HG03457 (cell line): ENCODE results near the gene CNGB1.
"Not testable (repeated sequence)": the region's sequence is repeated elsewhere in the genome, so short reads cannot be mapped to it uniquely, and the experiment has no call there.

Experiments
- ATAC-seq: cut with Tn5 transposase; IDR thresholded peaks from one replicate; pipeline ENCODE4 v1.9.1; 2021; ENCODE audit warnings: moderate number of reproducible peaks; ENCODE audit not compliant: unreplicated experiment

Gene CNGB1

GRCh38 chr16:57892447-57893096 lies 78.4 kb downstream of the CNGB1 start:
- no peak for ATAC-seq

DNA sequence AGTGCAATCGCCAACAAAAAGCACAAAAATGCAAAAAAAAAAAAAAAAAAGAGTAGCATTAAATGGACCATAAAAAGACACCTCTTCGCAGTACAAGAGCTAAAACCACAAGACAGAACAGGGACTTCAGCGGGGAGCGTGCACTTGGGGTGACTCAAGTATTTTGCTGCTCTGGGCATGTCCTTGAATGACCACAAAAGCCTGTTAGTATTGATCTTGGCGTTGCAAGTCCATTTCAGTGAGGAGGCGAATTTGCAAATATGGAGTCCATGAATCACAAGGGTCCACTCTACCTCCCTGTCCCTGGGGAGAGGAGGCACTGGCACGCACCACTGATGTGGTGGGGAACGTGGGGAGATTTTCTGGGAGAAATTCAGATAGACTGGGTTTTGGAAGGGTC lies 78.9 kb downstream of the CNGB1 start:
- ATAC-seq: no peak

GRCh38 chr16:57890752-57891111 lies 80.2 kb downstream of the CNGB1 start:
- no peak for ATAC-seq

GRCh38 chr16:57889960-57890751 lies 80.8 kb downstream of the CNGB1 start:
- ATAC-seq: no peak

DNA sequence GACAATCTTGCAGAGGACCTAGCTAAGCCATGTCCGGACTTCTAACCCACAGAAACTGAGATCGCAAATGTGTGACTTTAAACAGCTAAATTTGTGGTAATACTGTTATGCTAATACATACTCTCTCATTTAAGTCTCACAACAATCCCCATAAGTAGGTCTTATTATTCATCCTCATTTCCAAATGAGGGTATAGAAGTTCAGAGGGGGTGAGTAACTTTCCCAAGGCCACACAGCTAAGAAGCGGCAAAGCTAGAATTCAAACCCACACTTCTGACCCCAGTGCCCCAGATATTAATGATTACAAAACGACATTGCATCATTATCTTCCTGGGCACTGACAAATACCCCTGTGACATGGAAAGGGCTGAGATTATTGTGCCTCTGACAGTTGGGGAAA lies 81.4 kb downstream of the CNGB1 start:
- ATAC-seq: no peak

DNA sequence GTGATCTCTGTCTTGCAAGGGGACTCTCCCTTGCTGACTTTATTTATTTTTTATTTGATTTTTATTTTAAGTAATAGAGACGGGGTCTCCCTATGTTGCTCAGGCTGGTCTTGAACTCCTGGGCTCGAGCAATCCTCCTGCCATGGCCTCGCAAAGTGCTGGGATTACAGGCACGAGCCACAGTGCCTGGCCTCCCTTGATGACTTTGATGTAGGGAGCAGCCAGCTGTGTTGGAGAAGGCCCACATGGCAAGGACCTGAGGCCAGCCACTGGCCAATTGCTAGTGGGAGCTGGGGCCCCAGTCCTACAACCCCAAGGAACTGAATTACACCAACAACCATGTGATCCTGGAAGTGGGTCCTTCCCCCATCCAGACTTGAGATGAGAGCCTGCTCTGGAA lies 81.8 kb downstream of the CNGB1 start:
- ATAC-seq: no peak

DNA sequence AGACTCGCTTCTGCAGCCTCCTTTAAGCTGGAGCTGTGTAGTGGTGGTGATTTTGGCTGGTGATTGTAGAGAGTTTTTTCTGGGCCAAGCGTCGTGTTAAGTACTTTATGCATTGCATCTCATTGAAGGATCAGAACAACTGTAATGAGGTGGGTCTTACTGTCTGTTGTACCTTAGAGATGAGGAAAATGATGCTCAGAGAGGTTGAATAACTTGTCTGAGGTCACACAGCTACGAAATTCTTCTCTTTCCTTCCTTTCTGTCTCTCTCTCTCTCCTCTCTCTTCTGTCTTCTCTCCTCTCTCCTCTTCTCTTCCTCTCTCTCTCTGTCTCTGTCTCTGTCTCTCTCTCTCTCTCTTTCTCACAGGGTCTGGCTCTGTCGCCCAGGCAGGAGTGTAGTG lies 82.8 kb downstream of the CNGB1 start:
- ATAC-seq: no peak

GRCh38 chr16:57887711-57888110 lies 83.2 kb downstream of the CNGB1 start:
- ATAC-seq: no peak

DNA sequence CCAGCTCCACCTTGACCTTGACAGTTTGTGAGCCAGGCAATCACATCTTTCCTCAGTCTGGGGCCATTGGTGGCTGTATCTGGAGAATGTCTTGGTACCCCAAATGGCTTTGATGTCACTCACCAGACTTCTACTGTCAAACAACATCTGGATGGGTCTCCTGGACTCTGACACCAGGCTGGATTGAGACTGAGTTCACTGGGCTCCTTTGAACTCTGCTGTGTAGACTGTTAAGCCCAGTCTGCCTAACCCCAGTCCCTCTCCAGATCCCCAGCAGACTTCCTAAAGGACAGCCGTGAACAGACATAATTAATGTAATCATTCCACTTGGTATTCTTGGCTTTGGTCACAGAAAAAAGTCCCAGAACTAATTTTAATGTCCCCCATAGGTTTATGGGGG lies 84.5 kb downstream of the CNGB1 start:
- ATAC-seq: no peak

- no peak for ATAC-seq
Observed at GRCh38 chr16:57884655-57885133, 86.2 kb downstream of the CNGB1 start.

- ATAC-seq: no peak
Observed at GRCh38 chr16:57883953-57884654, 86.8 kb downstream of the CNGB1 start.

GRCh38 chr16:57883480-57883879 lies 87.4 kb downstream of the CNGB1 start:
- no peak for ATAC-seq

DNA sequence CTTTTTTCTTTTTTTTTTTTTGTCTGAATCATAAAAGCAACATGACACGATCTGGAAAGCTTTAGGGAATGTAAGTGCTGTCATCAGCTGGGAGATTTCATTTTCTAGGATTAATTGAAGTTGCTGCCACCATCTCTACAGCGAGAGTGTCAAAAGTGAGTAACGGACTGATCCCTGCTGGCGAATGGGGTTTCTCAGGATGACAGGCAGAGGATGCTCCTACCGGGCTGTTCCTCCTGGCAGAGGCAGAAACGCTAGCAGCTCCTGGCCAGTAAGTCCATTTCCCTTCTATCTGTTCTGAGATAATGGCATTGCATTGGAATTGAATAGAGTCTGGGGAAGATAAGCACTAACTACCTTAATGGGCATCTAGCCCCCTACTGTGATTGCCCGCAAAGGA lies 88.1 kb downstream of the CNGB1 start:
- no peak for ATAC-seq

DNA sequence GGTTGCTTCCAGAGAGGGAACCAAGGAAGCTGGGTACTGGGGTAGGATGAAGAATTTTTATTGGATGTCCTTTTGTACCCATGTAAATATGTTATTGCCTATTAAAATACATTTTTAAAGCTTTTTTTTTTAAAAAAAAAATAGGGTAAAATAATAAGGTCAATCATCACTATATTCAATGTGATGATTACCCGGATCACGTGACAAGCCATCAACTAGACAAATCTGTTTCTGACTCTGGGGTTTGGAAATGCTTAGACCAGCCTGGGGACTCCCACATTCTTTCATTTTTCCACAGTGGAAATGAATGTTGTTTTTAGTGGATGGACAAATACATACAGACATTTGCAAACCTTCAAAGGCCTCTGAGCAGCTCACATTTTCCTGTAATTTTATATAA lies 88.7 kb downstream of the CNGB1 start:
- no peak for ATAC-seq

GRCh38 chr16:57878586-57878985 lies 92.3 kb downstream of the CNGB1 start:
- ATAC-seq: no peak

GRCh38 chr16:57876210-57876609 lies 94.7 kb downstream of the CNGB1 start:
- ATAC-seq: no peak

DNA sequence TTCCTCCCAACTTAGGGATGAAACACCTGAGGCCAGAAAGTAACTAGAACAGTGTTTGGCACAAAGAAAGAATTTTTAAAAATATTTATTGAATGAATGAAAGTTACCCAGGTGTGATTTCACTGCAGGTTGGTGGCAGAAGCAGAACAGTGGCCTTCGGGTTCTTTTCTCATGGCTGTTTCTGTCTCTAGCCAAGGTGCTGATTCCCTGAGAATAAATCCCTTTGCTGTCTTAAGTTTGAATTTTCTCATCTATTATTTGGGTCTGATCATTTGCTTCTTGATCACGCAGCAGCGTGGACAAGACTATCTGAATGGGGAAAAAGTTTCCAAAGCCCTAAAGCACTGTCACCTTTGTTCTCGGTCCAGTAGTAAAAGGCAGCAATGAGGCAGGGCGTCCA lies 95.6 kb downstream of the CNGB1 start:
- no peak for ATAC-seq

DNA sequence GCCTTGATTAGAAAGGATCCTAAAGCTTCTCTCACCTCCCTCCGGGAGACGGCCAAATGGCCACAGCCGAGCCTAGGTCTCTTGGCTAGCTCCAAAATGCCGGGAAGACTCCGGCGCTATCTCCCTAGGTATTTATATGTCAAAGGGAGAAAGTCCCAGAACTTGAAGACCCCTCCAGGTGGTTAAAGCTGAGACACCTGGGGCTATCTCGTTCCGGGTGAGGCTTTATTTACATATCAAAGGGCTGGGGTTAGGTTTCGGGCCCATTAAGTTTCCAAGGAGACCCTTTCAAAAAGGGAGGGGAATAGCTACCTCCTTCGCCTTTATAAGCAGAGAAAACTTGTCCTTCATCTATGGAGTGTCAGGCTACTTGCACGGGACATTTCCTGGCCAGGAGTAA lies 97.7 kb downstream of the CNGB1 start:
- ATAC-seq: no peak

- ATAC-seq: not testable (repeated sequence)
Observed at GRCh38 chr16:57872764-57873163, 98.2 kb downstream of the CNGB1 start.

DNA sequence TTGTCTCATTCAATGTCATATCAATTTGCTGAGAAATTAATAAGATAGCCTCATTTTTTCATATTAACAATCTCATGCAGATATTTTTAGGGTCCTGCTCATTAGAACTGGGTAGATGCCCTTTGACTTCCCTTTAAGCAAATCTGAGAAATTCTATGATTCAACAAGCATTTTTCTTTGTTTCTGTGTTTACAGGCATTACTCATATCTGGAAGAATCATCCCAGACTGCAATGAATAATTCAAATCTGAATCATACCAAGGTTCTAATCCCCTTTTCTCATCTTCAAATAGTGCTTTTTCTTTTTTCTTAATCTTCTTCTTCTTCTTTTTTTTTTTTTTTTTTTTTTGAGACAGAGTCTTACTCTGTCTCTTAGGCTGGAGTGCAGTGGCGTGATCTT lies 99.5 kb downstream of the CNGB1 start:
- no peak for ATAC-seq

- no peak for ATAC-seq
Observed at GRCh38 chr16:57870753-57871454, 100.0 kb downstream of the CNGB1 start.
